GM12878 (cell line): Measurements from ENCODE around the gene PI4KA. TPM values are rescaled to one million over a fixed set of nuclear protein-coding genes. Genes with fewer than 3 reads are reported as not detected.

Experiments used
- ATAC-seq: fragments of 200-7000 bp; cut with Tn5 transposase; 3 replicates; pipeline ENCODE4 v1.9.1; 2020; ENCODE audit warnings: mild to moderate bottlenecking, moderate library complexity
- BruUV-seq: library from RNA; stranded (reverse); fragments of 400-500 nt; replicated peaks from 2 replicates; lab custom pipeline; 2021; lab: Mats Ljungman, UMichigan
- CTCF ChIA-PET: fragments of 300-600 bp; sonication (Branson Sonifier 250); formaldehyde crosslinking; extraction: SDS; loops from one replicate; lab custom pipeline; 2021; ENCODE audit warnings: inconsistent platforms; lab: Yijun Ruan, JAX
- POLR2A ChIA-PET: fragments of 350-600 bp; formaldehyde crosslinking; extraction: SDS; loops from one replicate; lab custom pipeline; 2021; ENCODE audit warnings: inconsistent platforms; lab: Charles Lee
- RAD21 ChIA-PET: fragments of 300-600 bp; sonication (Branson Sonifier 250); formaldehyde crosslinking; loops from one replicate; lab custom pipeline; 2023; ENCODE audit warnings: antibody characterized with exemption; ENCODE audit not compliant: unreplicated experiment; lab: Charles Lee
- SMC1A ChIA-PET: fragments of 300-600 bp; sonication (Branson Sonifier 250); formaldehyde crosslinking; loops from one replicate; lab custom pipeline; 2023; ENCODE audit not compliant: unreplicated experiment, uncharacterized antibody; lab: Charles Lee
- DNase-seq: peaks from one replicate; pipeline ENCODE4 v3.0.0-alpha.2; 2011; ENCODE audit warnings: low read depth, low spot score
- FAIRE-seq: peaks from 3 replicates; lab custom pipeline; 2011; peaks lifted over from hg19 to GRCh38; lab: Jason Lieb, UNC
- H2AFZ ChIP-seq: 2 replicates; pipeline ENCODE4 v1.6.0; 2011; ENCODE audit warnings: low read depth, low read length, control low read depth; ENCODE audit not compliant: control insufficient read depth
- H3K27ac ChIP-seq: 2 replicates; pipeline ENCODE4 v1.5.1; 2011; ENCODE audit warnings: control low read depth; ENCODE audit not compliant: control insufficient read depth, insufficient read depth
- H3K27me3 ChIP-seq, 2 experiments: replicated peaks in 1 of 2; 2 replicates each; pipeline versions ENCODE4 v1.6.0 to v1.6.1; 2011; ENCODE audit warnings: low read length in 1 of 2; ENCODE audit not compliant: control insufficient read depth in 2 of 2, insufficient read depth in 2 of 2
- H3K36me3 ChIP-seq, 2 experiments: 2 replicates each; pipeline ENCODE4 v1.5.1; 2011; ENCODE audit warnings: low read length in 1 of 2; ENCODE audit not compliant: control insufficient read depth in 2 of 2, insufficient read depth in 2 of 2
- H3K4me1 ChIP-seq: 2 replicates; pipeline ENCODE4 v1.6.1; 2011; ENCODE audit warnings: mild to moderate bottlenecking, low read length, moderate library complexity, mixed read lengths; ENCODE audit not compliant: control insufficient read depth, insufficient read depth
- H3K4me2 ChIP-seq: 2 replicates; pipeline ENCODE4 v1.6.0; 2011; ENCODE audit warnings: control low read depth; ENCODE audit not compliant: control insufficient read depth, insufficient read depth
- H3K4me3 ChIP-seq: fragments of 200-600 bp; sonication (generic); 2 replicates; pipeline ENCODE4 v1.5.1; 2016
- H3K79me2 ChIP-seq: 2 replicates; pipeline ENCODE4 v1.6.0; 2011; ENCODE audit warnings: low read length; ENCODE audit not compliant: control insufficient read depth, insufficient read depth
- H3K9ac ChIP-seq: 2 replicates; pipeline ENCODE4 v1.8.0; 2011; ENCODE audit warnings: low read length, control low read depth, mixed read lengths; ENCODE audit not compliant: control insufficient read depth, insufficient read depth
- H3K9me3 ChIP-seq: replicated peaks from 3 replicates; pipeline ENCODE4 v1.5.1; 2011; ENCODE audit warnings: mild to moderate bottlenecking, low read length; ENCODE audit not compliant: control insufficient read depth, insufficient read depth
- H4K20me1 ChIP-seq: 2 replicates; pipeline ENCODE4 v1.6.0; 2011; ENCODE audit not compliant: control insufficient read depth, insufficient read depth
- BHLHE40 ChIP-seq, 2 experiments: fragments of 450-650 bp in 1 of 2; IDR thresholded peaks; 2 replicates each; pipeline ENCODE4 v1.6.1; 2011 to 2017; ENCODE audit warnings: low read depth in 2 of 2, borderline replicate concordance in 1 of 2, improper control_type of control experiment in 1 of 2, low read length in 1 of 2, mild to moderate bottlenecking in 1 of 2
- EED ChIP-seq: sonication (generic); IDR thresholded peaks from 2 replicates; pipeline ENCODE4 v1.6.1; 2016; ENCODE audit warnings: antibody characterized with exemption, low read depth
- FOXK2 ChIP-seq: fragments of 450-650 bp; IDR thresholded peaks from 2 replicates; pipeline ENCODE4 v1.6.1; 2017; ENCODE audit warnings: mild to moderate bottlenecking, moderate library complexity
- FOXM1 ChIP-seq: IDR thresholded peaks from 2 replicates; pipeline ENCODE4 v1.6.1; 2012; ENCODE audit warnings: low read depth, mild to moderate bottlenecking, inconsistent platforms, low read length, moderate library complexity
- NFYA ChIP-seq: IDR thresholded peaks from 2 replicates; pipeline ENCODE4 v1.6.1; 2011; ENCODE audit warnings: low read depth, mild to moderate bottlenecking, low read length, improper control_type of control experiment, borderline replicate concordance
- PAX5 ChIP-seq: IDR thresholded peaks from 2 replicates; pipeline ENCODE4 v1.6.1; 2011; ENCODE audit warnings: low read depth, low read length, borderline replicate concordance
- RAD21 ChIP-seq: IDR thresholded peaks from 2 replicates; pipeline ENCODE4 v1.6.1; 2011; ENCODE audit warnings: mild to moderate bottlenecking, low read depth, low read length, moderate library complexity; ENCODE audit not compliant: insufficient read depth
- RB1 ChIP-seq: fragments of 450-650 bp; formaldehyde crosslinking; IDR thresholded peaks from 2 replicates; pipeline ENCODE4 v1.6.1; 2017; ENCODE audit warnings: mild to moderate bottlenecking, borderline replicate concordance
- SPI1 ChIP-seq: IDR thresholded peaks from 2 replicates; pipeline ENCODE4 v1.6.1; 2011; ENCODE audit warnings: low read depth, mild to moderate bottlenecking, low read length, moderate library complexity, borderline replicate concordance; ENCODE audit not compliant: insufficient read depth
- SREBF1 ChIP-seq: IDR thresholded peaks from 2 replicates; pipeline ENCODE4 v1.6.1; 2012; ENCODE audit warnings: mild to moderate bottlenecking, low read length
- SREBF2 ChIP-seq: IDR thresholded peaks from 2 replicates; pipeline ENCODE4 v1.6.1; 2012; ENCODE audit warnings: mild to moderate bottlenecking, low read length
- SUZ12 ChIP-seq: fragments of 200-600 bp; sonication (generic); IDR thresholded peaks from one replicate; pipeline ENCODE4 v1.6.1; 2018; ENCODE audit warnings: antibody characterized with exemption, mild to moderate bottlenecking; ENCODE audit not compliant: unreplicated experiment
- ZNF274 ChIP-seq: IDR thresholded peaks from one replicate; pipeline ENCODE4 v1.8.0; 2011; ENCODE audit not compliant: insufficient read length, insufficient read depth
- ZSCAN29 ChIP-seq: fragments of 450-650 bp; IDR thresholded peaks from 2 replicates; pipeline ENCODE4 v1.6.1; 2017; ENCODE audit warnings: mild to moderate bottlenecking, moderate library complexity
- WGBS: methylation state at CpG from one replicate; pipeline ENCODE4 v1.1.6; 2016; ENCODE audit warnings: low lambda C conversion rate; ENCODE audit not compliant: insufficient replicate concordance, insufficient coverage; ENCODE audit errors: missing lambda C conversion rate; 5-methylcytosine and 5-hydroxymethylcytosine counted together
- in situ Hi-C: fragments of 300-500 bp; cut with MboI; formaldehyde crosslinking; loops from 9 replicates; pipeline ENCODE4 v1.14.3; 2018; ENCODE audit warnings: mixed read lengths
- intact Hi-C: fragments of 100-400 bp; cut with micrococcal nuclease; formaldehyde crosslinking; loops from one replicate; pipeline ENCODE4 v1.14.2; 2022; ENCODE audit not compliant: unreplicated experiment
- polyA plus RNA-seq, 11 experiments: library from polyadenylated mRNA; depleted of rRNA in 4 of 11; unstranded in 6 of 11; stranded (reverse) in 5 of 11; fragments of >200 nt; fragmentation: Nextera tagmentation in 4 of 11; fragmentation: Illumina TruSeq in 1 of 11; extraction: Ambion mirVana in 4 of 11; extraction: Trizol in 1 of 11; gene quantifications; 1 replicate in 1 of 11; 2 replicates in 10 of 11; pipeline versions ENCODE4 v1.2.1 to v1.2.3, GENCODE V29; 2011 to 2016; ENCODE audit warnings: inconsistent platforms in 2 of 11, missing spikeins in 2 of 11, low read depth in 1 of 11
- total RNA-seq, 4 experiments: library from RNA; depleted of rRNA in 3 of 4; stranded (reverse); fragments of >200 nt in 3 of 4; fragmentation: Illumina TruSeq in 1 of 4; extraction: Trizol in 1 of 4; gene quantifications; 2 replicates each; pipeline versions ENCODE4 v1.2.1 to v1.2.3, GENCODE V29; 2013 to 2021
- TF ChIP-seq, protein P1 (sequence below): fragments of 450-650 bp; IDR thresholded peaks from 2 replicates; pipeline ENCODE4 v1.6.1; 2018; ENCODE audit warnings: borderline replicate concordance, mild to moderate bottlenecking; ENCODE audit not compliant: partially characterized antibody
- TF ChIP-seq, protein P2 (sequence below): fragments of 150-350 bp; IDR thresholded peaks from 2 replicates; pipeline ENCODE4 v1.6.1; 2016; ENCODE audit warnings: low read depth, low read length
- TF ChIP-seq, protein P3 (sequence below), 3 experiments: IDR thresholded peaks in 2 of 3; conservative IDR thresholded peaks in 1 of 3; 2 replicates each; pipeline ENCODE4 v1.5.1; 2011; ENCODE audit warnings: low read depth in 3 of 3, low read length in 3 of 3, mild to moderate bottlenecking in 3 of 3, control low read depth in 2 of 3, moderate library complexity in 2 of 3, inconsistent platforms in 1 of 3, mixed read lengths in 1 of 3; ENCODE audit not compliant: control insufficient read depth in 2 of 3, insufficient read depth in 1 of 3; ENCODE audit errors: extremely low read depth in 1 of 3

PI4KA gene
- total and polyA plus RNA-seq, 10 of the 15 experiments (the other 5 are each of a cell fraction or from before 2014, with no cell fraction given): 4.2 to 78.4 (median 42.1) TPM

DNA sequence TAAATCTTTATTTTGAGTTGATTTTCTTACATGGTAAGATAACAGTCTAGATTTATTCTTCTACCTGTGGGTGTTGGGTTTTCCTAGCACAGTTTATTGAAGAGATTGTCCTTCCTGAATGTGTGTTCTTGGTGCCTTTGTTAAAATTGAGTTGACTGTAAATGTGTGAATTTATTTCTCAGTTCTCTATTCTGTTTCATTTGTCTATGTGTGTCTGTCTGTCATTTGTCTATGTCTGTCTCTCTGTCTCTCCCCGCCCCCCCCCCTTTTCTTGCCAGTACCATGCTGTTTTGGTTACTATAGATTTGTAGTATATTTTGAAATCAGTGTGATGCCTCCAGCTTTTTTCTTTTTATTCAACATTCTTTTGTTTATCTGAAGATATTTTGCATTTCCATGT, 199.4 kb downstream of the PI4KA start:
- intact Hi-C loops: no loop called here
- RAD21 ChIA-PET: no interaction called here
- H2AFZ ChIP-seq: no peak overlapping the region
- H3K79me2 ChIP-seq: no peaks in the 10 kb centered on the region
- POLR2A ChIA-PET: no interaction called here
- SMC1A ChIA-PET: no interaction called here
- H3K4me1 ChIP-seq: no peaks in the 10 kb centered on the region
- CTCF ChIA-PET: no interaction called here
- DNase-seq: no peak
- H4K20me1 ChIP-seq: no peaks in the 10 kb centered on the region
- in situ Hi-C loops: no loop called here
- 0 out of 4 replicates have a peak, but pooled peaks cover 0 to 2% of the 10 kb centered on the region in 2 experiments for H3K27me3 ChIP-seq
- no TSS peak for BruUV-seq
- no peaks in the 10 kb centered on the region; the same call in 2 of the 3 replicates for H3K9me3 ChIP-seq
- no peaks in the 10 kb centered on the region for H3K36me3 ChIP-seq
- H3K4me3 ChIP-seq: no peak overlapping the region
- FAIRE-seq: no peak
- no peak for ATAC-seq
- WGBS: 0% methylated on average over 1 of the region's 1 CpG
- no peak overlapping the region for H3K9ac ChIP-seq
- no peak overlapping the region for H3K4me2 ChIP-seq
- no peak overlapping the region for H3K27ac ChIP-seq
- no peak for TF ChIP-seq RB1
- no peak for TF ChIP-seq PAX5
- TF ChIP-seq NFYA: no peak
- TF ChIP-seq FOXM1: no peak
- TF ChIP-seq FOXK2: no peak
- no peak for TF ChIP-seq ZNF274
- TF ChIP-seq BHLHE40 (IDR thresholded peaks at IDR 0.05; ENCODE audit: borderline replicate concordance in 1 of 2, low read depth in 2 of 2, low read length in 1 of 2): no peak
- TF ChIP-seq, protein P1, sequence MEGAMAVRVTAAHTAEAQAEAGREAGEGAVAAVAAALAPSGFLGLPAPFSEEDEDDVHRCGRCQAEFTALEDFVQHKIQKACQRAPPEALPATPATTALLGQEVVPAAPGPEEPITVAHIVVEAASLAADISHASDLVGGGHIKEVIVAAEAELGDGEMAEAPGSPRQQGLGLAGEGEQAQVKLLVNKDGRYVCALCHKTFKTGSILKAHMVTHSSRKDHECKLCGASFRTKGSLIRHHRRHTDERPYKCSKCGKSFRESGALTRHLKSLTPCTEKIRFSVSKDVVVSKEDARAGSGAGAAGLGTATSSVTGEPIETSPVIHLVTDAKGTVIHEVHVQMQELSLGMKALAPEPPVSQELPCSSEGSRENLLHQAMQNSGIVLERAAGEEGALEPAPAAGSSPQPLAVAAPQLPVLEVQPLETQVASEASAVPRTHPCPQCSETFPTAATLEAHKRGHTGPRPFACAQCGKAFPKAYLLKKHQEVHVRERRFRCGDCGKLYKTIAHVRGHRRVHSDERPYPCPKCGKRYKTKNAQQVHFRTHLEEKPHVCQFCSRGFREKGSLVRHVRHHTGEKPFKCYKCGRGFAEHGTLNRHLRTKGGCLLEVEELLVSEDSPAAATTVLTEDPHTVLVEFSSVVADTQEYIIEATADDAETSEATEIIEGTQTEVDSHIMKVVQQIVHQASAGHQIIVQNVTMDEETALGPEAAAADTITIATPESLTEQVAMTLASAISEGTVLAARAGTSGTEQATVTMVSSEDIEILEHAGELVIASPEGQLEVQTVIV: no peak
- TF ChIP-seq SPI1: no peak
- TF ChIP-seq, protein P2, sequence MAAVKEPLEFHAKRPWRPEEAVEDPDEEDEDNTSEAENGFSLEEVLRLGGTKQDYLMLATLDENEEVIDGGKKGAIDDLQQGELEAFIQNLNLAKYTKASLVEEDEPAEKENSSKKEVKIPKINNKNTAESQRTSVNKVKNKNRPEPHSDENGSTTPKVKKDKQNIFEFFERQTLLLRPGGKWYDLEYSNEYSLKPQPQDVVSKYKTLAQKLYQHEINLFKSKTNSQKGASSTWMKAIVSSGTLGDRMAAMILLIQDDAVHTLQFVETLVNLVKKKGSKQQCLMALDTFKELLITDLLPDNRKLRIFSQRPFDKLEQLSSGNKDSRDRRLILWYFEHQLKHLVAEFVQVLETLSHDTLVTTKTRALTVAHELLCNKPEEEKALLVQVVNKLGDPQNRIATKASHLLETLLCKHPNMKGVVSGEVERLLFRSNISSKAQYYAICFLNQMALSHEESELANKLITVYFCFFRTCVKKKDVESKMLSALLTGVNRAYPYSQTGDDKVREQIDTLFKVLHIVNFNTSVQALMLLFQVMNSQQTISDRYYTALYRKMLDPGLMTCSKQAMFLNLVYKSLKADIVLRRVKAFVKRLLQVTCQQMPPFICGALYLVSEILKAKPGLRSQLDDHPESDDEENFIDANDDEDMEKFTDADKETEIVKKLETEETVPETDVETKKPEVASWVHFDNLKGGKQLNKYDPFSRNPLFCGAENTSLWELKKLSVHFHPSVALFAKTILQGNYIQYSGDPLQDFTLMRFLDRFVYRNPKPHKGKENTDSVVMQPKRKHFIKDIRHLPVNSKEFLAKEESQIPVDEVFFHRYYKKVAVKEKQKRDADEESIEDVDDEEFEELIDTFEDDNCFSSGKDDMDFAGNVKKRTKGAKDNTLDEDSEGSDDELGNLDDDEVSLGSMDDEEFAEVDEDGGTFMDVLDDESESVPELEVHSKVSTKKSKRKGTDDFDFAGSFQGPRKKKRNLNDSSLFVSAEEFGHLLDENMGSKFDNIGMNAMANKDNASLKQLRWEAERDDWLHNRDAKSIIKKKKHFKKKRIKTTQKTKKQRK: no peak
- no peak for TF ChIP-seq SREBF2
- no peak for TF ChIP-seq SUZ12
- no peak for TF ChIP-seq EED
- no peak for TF ChIP-seq RAD21
- no peak for TF ChIP-seq SREBF1
- TF ChIP-seq ZSCAN29: no peak
- TF ChIP-seq, protein P3, sequence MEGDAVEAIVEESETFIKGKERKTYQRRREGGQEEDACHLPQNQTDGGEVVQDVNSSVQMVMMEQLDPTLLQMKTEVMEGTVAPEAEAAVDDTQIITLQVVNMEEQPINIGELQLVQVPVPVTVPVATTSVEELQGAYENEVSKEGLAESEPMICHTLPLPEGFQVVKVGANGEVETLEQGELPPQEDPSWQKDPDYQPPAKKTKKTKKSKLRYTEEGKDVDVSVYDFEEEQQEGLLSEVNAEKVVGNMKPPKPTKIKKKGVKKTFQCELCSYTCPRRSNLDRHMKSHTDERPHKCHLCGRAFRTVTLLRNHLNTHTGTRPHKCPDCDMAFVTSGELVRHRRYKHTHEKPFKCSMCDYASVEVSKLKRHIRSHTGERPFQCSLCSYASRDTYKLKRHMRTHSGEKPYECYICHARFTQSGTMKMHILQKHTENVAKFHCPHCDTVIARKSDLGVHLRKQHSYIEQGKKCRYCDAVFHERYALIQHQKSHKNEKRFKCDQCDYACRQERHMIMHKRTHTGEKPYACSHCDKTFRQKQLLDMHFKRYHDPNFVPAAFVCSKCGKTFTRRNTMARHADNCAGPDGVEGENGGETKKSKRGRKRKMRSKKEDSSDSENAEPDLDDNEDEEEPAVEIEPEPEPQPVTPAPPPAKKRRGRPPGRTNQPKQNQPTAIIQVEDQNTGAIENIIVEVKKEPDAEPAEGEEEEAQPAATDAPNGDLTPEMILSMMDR (IDR thresholded peaks at IDR 0.05 in 2 of 3, conservative IDR thresholded peaks at IDR 0.05 in 1 of 3; ENCODE audit: control insufficient read depth in 2 of 3, extremely low read depth in 1 of 3, insufficient read depth in 1 of 3, low read depth in 3 of 3, low read length in 3 of 3): no peak
